Neural progenitor cell (in vitro differentiated cells): Measurements from ENCODE around the gene ZBTB7A.

ENCODE experiments used
- CTCF ChIP-seq: fragments of 200-600 bp; sonication (generic); IDR thresholded peaks from 2 replicates; pipeline ENCODE4 v1.5.1; 2017; ENCODE audit warnings: antibody characterized with exemption, mild to moderate bottlenecking
- EZH2 ChIP-seq: fragments of 200-600 bp; sonication (generic); IDR thresholded peaks from 2 replicates; pipeline ENCODE4 v1.6.1; 2017; ENCODE audit warnings: antibody characterized with exemption, mild to moderate bottlenecking, moderate library complexity
- EZH2phosphoT487 ChIP-seq: fragments of 200-600 bp; sonication (generic); IDR thresholded peaks from 2 replicates; pipeline ENCODE4 v1.6.1; 2017; ENCODE audit warnings: antibody characterized with exemption

GRCh38 chr19:4033028-4033956 is 33.4 kb downstream of the ZBTB7A start:
- no peak for TF ChIP-seq EZH2phosphoT487
- no peak for TF ChIP-seq EZH2
- no peak for TF ChIP-seq CTCF
